Dermis lymphatic vessel endothelial cell (primary cell): ENCODE results near the gene CA7. TPM values are rescaled to one million over a fixed set of nuclear protein-coding genes. Genes with fewer than 3 reads are reported as not detected.

Source experiments
- total RNA-seq: library from RNA; depleted of rRNA; stranded (reverse); fragments of >200 nt; gene quantifications from 2 replicates; pipeline ENCODE4 v1.2.1, GENCODE V29; 2014

CA7 gene
- total RNA-seq, result not detected in 2 replicates

GRCh38 chr16:66844342-66845079 lies at the start of gene CA7:
Gene CA7 (plus strand): TSS chr16:66844414. CDS start chr16:66844488, 74 bp downstream.

GRCh38 chr16:66801320-66802105 lies 42.7 kb upstream of the CA7 start, which contains the start of gene TERB1:
Gene TERB1 (minus strand): TSS chr16:66801584. CDS start chr16:66796798, 4,786 bp downstream.

GRCh38 chr16:66830422-66831404 lies 13.5 kb upstream of the CA7 start, which contains the start of gene NAE1:
Gene NAE1 (minus strand): TSS chr16:66830976. CDS start chr16:66830899, 77 bp downstream.

GRCh38 chr16:66880288-66881013 lies 36.2 kb downstream of the CA7 start, which contains the start of gene PDP2:
Gene PDP2 (plus strand): TSS chr16:66880515. CDS start chr16:66884285, 3,770 bp downstream.

Other genes starting within 250 kb of the CA7 start
- gene CMTM3, start 239.7 kb upstream of the CA7 start, total RNA-seq, result 22.8 and 35.8 TPM in 2 replicates
- 9.8 and 10.0 TPM in 2 replicates for gene CMTM4, start 147.7 kb upstream of the CA7 start, total RNA-seq
- gene DYNC1LI2, start 92.8 kb upstream of the CA7 start, total RNA-seq, result 118 and 132 TPM in 2 replicates
- under 0.01 and 0.09 TPM in 2 replicates for gene TERB1, start 42.8 kb upstream of the CA7 start, total RNA-seq
- 37.6 and 50.2 TPM in 2 replicates for gene NAE1, start 13.4 kb upstream of the CA7 start, total RNA-seq
- 4.8 and 8.6 TPM in 2 replicates for gene PDP2, start 36.1 kb downstream of the CA7 start, total RNA-seq
- gene CDH16, start 74.5 kb downstream of the CA7 start, total RNA-seq, result not detected in 2 replicates
- gene RRAD, start 81.1 kb downstream of the CA7 start, total RNA-seq, result 0.22 and 0.43 TPM in 2 replicates
- 126 and 151 TPM in 2 replicates for gene CIAO2B, start 90.0 kb downstream of the CA7 start, total RNA-seq
- 13.8 and 15.1 TPM in 2 replicates for gene CES2, start 91.1 kb downstream of the CA7 start, total RNA-seq
- under 0.01 TPM in 1 of 2 replicates, not detected in the other for gene CES3, start 116.9 kb downstream of the CA7 start, total RNA-seq
- 0.60 and 2.0 TPM in 2 replicates for gene CES4A, start 144.2 kb downstream of the CA7 start, total RNA-seq
- 47.6 and 71.9 TPM in 2 replicates for gene CBFB, start 184.7 kb downstream of the CA7 start, total RNA-seq